ENCODE measurements around the gene CCT2. TPM values are rescaled to one million over a fixed set of nuclear protein-coding genes. Genes with fewer than 3 reads are reported as not detected.

Gene CCT2
- total and polyA plus RNA-seq, 2 donors (not counting 1 experiment from before 2014, with no cell fraction given) = 58.2 to 125 TPM

GRCh38 chr12:69608114-69608513, 22.9 kb downstream of the CCT2 start:
- ATAC-seq (ENCODE audit: low read depth) (no peak), DNase-seq (no peak)
- Histone ChIP-seq H3K4me2 (replicated peaks; ENCODE audit: low read depth, low read length, poor library complexity, severe bottlenecking) (no peak overlapping the region), H3K9me3 (ENCODE audit: control extremely low read depth in 1 of 3, control insufficient read depth in 2 of 3, insufficient read depth in 1 of 3, low read length in 2 of 3) (no peaks in the 10 kb centered on the region), H4K20me1 (ENCODE audit: control insufficient read depth, insufficient read depth, low read length, poor library complexity, severe bottlenecking) (no peaks in the 10 kb centered on the region), H3K79me2 (ENCODE audit: control insufficient read depth, insufficient read depth, low read length) (no peaks in the 10 kb centered on the region), H2AFZ (ENCODE audit: insufficient read depth, low read depth, low read length, poor library complexity, severe bottlenecking) (no peak overlapping the region), H3K36me3 (replicated peaks in 1 of 2; ENCODE audit: control extremely low read depth in 1 of 2, control insufficient read depth in 1 of 2, extremely low read depth in 1 of 2, insufficient read depth in 2 of 2, low read length in 1 of 2) (peaks cover 2 to 5% of the 10 kb centered on the region in 2 experiments), H3K27ac (ENCODE audit: low read length in 2 of 2) (no peak overlapping the region), H3K27me3 (replicated peaks in 1 of 4; ENCODE audit: control extremely low read depth in 1 of 4, control insufficient read depth in 3 of 4, insufficient read depth in 4 of 4, low read length in 3 of 4) (no peaks in the 10 kb centered on the region), H3K4me1 (ENCODE audit: control insufficient read depth in 2 of 2, insufficient read depth in 2 of 2, low read length in 2 of 2) (no peaks in the 10 kb centered on the region), H3K9ac (ENCODE audit: low read length) (no peak overlapping the region), H3K4me3 (ENCODE audit: control extremely low read depth in 1 of 5, extremely low read depth in 1 of 5, insufficient read depth in 1 of 5, low read depth in 2 of 5, low read length in 4 of 5) (no peak overlapping the region)
- POLR2A ChIA-PET = no interaction called here
- Mint-ChIP-seq H3K9me3 (ENCODE audit: insufficient read depth) (no peaks in the 10 kb centered on the region), H3K4me1 (no peaks in the 10 kb centered on the region), H3K27me3 (peaks cover 4% of the 10 kb centered on the region), H3K27ac (no peak overlapping the region), H3K4me3 (no peak overlapping the region)
- intact Hi-C loops (cut with micrococcal nuclease) = no loop called here
- CTCF ChIA-PET = interaction anchor here (0.7 kb wide), 1 partner anchor 28 kb away, joined by 3 read pairs; no protein-coding TSS in a partner anchor
- no CpG with 5 or more reads among the region's 2 CpGs for WGBS (ENCODE audit: insufficient coverage)
- no peak for TF ChIP-seq EZH2 (IDR thresholded peaks at IDR 0.05; ENCODE audit: borderline replicate concordance, insufficient read depth, low read depth, low read length, poor library complexity, severe bottlenecking)
- TF ChIP-seq, protein P1, sequence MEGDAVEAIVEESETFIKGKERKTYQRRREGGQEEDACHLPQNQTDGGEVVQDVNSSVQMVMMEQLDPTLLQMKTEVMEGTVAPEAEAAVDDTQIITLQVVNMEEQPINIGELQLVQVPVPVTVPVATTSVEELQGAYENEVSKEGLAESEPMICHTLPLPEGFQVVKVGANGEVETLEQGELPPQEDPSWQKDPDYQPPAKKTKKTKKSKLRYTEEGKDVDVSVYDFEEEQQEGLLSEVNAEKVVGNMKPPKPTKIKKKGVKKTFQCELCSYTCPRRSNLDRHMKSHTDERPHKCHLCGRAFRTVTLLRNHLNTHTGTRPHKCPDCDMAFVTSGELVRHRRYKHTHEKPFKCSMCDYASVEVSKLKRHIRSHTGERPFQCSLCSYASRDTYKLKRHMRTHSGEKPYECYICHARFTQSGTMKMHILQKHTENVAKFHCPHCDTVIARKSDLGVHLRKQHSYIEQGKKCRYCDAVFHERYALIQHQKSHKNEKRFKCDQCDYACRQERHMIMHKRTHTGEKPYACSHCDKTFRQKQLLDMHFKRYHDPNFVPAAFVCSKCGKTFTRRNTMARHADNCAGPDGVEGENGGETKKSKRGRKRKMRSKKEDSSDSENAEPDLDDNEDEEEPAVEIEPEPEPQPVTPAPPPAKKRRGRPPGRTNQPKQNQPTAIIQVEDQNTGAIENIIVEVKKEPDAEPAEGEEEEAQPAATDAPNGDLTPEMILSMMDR (IDR thresholded peaks at IDR 0.05) = no peak

DNA sequence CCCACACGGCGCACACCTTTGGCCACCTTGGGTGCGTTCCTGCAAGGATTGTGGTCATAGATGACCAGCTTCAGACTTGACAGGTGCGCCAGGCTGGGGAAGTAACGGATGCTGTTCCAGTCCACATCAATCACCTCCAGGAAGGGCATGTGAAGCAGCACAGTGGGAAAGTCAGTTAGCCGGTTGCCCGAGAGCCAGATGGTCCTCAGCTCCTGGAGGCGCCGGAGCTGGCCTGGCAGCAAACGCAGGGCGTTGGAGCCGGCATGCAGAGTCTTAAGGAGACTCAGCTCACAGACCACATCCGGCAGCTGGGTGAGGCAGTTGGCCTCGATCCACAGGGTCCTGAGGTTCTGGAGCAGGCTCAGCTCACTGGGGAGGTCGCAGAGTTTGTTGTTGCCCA, 24.9 kb downstream of the CCT2 start:
- no peaks in the 10 kb centered on the region for H3K4me1 Mint-ChIP-seq
- Histone ChIP-seq H3K4me3 (ENCODE audit: control extremely low read depth in 1 of 5, extremely low read depth in 1 of 5, insufficient read depth in 1 of 5, low read depth in 2 of 5, low read length in 4 of 5) (no peak overlapping the region), H3K79me2 (ENCODE audit: control insufficient read depth, insufficient read depth, low read length) (no peaks in the 10 kb centered on the region), H3K27me3 (replicated peaks in 1 of 4; ENCODE audit: control extremely low read depth in 1 of 4, control insufficient read depth in 3 of 4, insufficient read depth in 4 of 4, low read length in 3 of 4) (no peaks in the 10 kb centered on the region), H3K4me2 (replicated peaks; ENCODE audit: low read depth, low read length, poor library complexity, severe bottlenecking) (no peak overlapping the region), H3K9me3 (ENCODE audit: control extremely low read depth in 1 of 3, control insufficient read depth in 2 of 3, insufficient read depth in 1 of 3, low read length in 2 of 3) (no peaks in the 10 kb centered on the region), H4K20me1 (ENCODE audit: control insufficient read depth, insufficient read depth, low read length, poor library complexity, severe bottlenecking) (no peaks in the 10 kb centered on the region), H3K4me1 (ENCODE audit: control insufficient read depth in 2 of 2, insufficient read depth in 2 of 2, low read length in 2 of 2) (no peaks in the 10 kb centered on the region), H3K27ac (ENCODE audit: low read length in 2 of 2) (no peak overlapping the region), H2AFZ (ENCODE audit: insufficient read depth, low read depth, low read length, poor library complexity, severe bottlenecking) (no peak overlapping the region), H3K36me3 (replicated peaks in 1 of 2; ENCODE audit: control extremely low read depth in 1 of 2, control insufficient read depth in 1 of 2, extremely low read depth in 1 of 2, insufficient read depth in 2 of 2, low read length in 1 of 2) (no peaks in the 10 kb centered on the region), H3K9ac (ENCODE audit: low read length) (no peak overlapping the region)
- TF ChIP-seq, protein P1 (IDR thresholded peaks at IDR 0.05) = no peak
- no peak for TF ChIP-seq EZH2 (IDR thresholded peaks at IDR 0.05; ENCODE audit: borderline replicate concordance, insufficient read depth, low read depth, low read length, poor library complexity, severe bottlenecking)
- DNase-seq (no peak), ATAC-seq (ENCODE audit: low read depth) (no peak)
- H3K4me3 Mint-ChIP-seq = no peak overlapping the region
- H3K9me3 Mint-ChIP-seq (ENCODE audit: insufficient read depth) = no peaks in the 10 kb centered on the region
- intact Hi-C loops (cut with micrococcal nuclease) = no loop called here
- peaks cover 4% of the 10 kb centered on the region for H3K27me3 Mint-ChIP-seq
- ChIA-PET CTCF (no interaction called here), POLR2A (no interaction called here)
- no peak overlapping the region for H3K27ac Mint-ChIP-seq
- WGBS (ENCODE audit: insufficient coverage) = 92% methylated on average over 15 of the region's 15 CpGs

Data from B cell (primary cell).